Measurements from ENCODE around the gene KCNJ4. TPM values are rescaled to one million over a fixed set of nuclear protein-coding genes. Genes with fewer than 3 reads are reported as not detected.

Gene KCNJ4
- total RNA-seq, 1 experiment from 2014 or later = not detected

DNA sequence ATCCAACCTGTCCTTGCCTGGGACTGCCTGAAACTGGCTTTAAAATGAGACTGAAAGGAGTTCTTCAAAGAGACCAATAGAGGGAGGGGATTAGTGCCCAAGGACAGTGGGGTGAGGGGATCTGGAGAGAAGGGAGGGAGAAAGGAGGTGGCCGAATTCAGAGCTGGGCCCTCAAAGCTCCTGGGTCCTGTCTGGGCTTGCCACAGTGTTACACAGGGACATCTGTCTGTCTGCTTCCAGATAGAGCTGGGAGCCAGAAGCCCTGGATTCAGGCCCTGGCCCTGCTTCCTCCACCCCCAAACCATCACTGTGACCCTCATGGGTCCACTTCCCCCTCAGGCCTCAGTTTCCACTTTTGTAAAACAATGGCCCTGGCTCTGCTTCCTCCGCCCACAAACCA lies 3.6 kb downstream of the KCNJ4 start:
- Mint-ChIP-seq H3K4me1 (ENCODE audit: low read depth, unreplicated experiment) (no peaks in the 10 kb centered on the region), H3K9me3 (ENCODE audit: low read depth, unreplicated experiment) (no peaks in the 10 kb centered on the region), H3K36me3 (ENCODE audit: insufficient read depth, unreplicated experiment) (peaks cover 3% of the 10 kb centered on the region), H3K4me3 (ENCODE audit: low read depth, unreplicated experiment) (no peak overlapping the region), H3K27ac (ENCODE audit: unreplicated experiment) (no peak overlapping the region), H3K27me3 (ENCODE audit: unreplicated experiment) (peaks cover 83% of the 10 kb centered on the region)
- BruUV-seq (replicated peaks) = no TSS peak
- intact Hi-C loops (cut with micrococcal nuclease; ENCODE audit: unreplicated experiment) = no loop called here
- TF ChIP-seq, protein P1, sequence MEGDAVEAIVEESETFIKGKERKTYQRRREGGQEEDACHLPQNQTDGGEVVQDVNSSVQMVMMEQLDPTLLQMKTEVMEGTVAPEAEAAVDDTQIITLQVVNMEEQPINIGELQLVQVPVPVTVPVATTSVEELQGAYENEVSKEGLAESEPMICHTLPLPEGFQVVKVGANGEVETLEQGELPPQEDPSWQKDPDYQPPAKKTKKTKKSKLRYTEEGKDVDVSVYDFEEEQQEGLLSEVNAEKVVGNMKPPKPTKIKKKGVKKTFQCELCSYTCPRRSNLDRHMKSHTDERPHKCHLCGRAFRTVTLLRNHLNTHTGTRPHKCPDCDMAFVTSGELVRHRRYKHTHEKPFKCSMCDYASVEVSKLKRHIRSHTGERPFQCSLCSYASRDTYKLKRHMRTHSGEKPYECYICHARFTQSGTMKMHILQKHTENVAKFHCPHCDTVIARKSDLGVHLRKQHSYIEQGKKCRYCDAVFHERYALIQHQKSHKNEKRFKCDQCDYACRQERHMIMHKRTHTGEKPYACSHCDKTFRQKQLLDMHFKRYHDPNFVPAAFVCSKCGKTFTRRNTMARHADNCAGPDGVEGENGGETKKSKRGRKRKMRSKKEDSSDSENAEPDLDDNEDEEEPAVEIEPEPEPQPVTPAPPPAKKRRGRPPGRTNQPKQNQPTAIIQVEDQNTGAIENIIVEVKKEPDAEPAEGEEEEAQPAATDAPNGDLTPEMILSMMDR (IDR thresholded peaks at IDR 0.05; ENCODE audit: unreplicated experiment) = no peak
- DNase-seq = no peak
- CTCF ChIA-PET = interaction anchor here (0.9 kb wide), 1 partner anchor 8 kb away, joined by 3 read pairs; no protein-coding TSS in a partner anchor

DNA sequence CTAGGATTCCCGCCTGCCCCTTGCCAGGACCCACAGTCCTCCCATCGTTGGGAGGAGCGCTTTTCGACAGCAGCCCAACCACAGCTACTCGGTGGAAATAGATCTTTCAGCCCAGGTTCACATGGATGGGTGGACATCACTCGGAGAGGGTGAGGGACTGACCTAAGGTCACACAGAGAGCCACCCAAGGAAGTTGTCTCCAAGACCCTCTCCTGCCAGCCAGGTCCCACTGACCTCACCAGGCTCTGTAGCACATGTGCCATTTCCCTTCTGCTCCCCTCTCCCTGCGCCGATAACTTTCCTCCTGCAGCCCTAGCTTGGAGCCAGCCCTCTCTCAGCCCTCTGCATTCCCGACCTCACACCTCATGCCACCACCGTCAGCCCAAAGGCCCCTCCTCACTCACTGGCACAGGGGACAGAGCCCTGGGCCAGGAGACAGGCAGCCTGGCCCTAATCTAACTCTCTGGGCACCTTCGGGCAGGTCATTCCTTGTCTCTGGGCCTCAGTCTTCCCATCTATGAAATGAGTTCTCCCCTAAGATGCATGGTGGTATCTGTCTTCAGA lies 4.7 kb downstream of the KCNJ4 start:
- intact Hi-C loops (cut with micrococcal nuclease; ENCODE audit: unreplicated experiment) = no loop called here
- Mint-ChIP-seq H3K4me1 (ENCODE audit: low read depth, unreplicated experiment) (no peaks in the 10 kb centered on the region), H3K9me3 (ENCODE audit: low read depth, unreplicated experiment) (no peaks in the 10 kb centered on the region), H3K36me3 (ENCODE audit: insufficient read depth, unreplicated experiment) (no peaks in the 10 kb centered on the region), H3K27ac (ENCODE audit: unreplicated experiment) (no peak overlapping the region), H3K4me3 (ENCODE audit: low read depth, unreplicated experiment) (no peak overlapping the region), H3K27me3 (ENCODE audit: unreplicated experiment) (peaks cover 83% of the 10 kb centered on the region)
- TF ChIP-seq, protein P1 (IDR thresholded peaks at IDR 0.05; ENCODE audit: unreplicated experiment) = no peak
- no peak for DNase-seq
- BruUV-seq (replicated peaks) = no TSS peak
- CTCF ChIA-PET = no interaction called here

DNA sequence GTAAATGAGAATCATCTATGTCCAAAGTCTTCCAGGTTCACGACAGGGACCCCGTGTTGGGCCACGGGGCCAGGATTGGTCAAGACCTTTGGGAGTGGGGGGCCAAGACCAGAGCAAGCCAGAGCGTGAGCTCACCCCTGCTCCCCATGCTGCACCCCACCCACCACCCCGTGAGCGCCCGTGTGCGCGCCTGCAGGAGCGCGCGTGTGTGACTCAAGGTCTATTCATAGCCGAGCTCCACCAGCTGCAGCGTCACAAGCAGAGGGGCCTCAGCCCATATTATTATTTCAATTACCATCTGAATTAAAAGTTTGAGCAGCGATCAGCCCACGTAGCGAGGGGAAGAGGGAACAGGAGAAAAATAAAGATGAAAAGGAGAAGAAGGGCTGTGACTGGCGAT lies 5.2 kb downstream of the KCNJ4 start:
- no peak for DNase-seq
- Mint-ChIP-seq H3K9me3 (ENCODE audit: low read depth, unreplicated experiment) (no peaks in the 10 kb centered on the region), H3K4me3 (ENCODE audit: low read depth, unreplicated experiment) (no peak overlapping the region), H3K27ac (ENCODE audit: unreplicated experiment) (no peak overlapping the region), H3K4me1 (ENCODE audit: low read depth, unreplicated experiment) (no peaks in the 10 kb centered on the region), H3K27me3 (ENCODE audit: unreplicated experiment) (peaks cover 85% of the 10 kb centered on the region), H3K36me3 (ENCODE audit: insufficient read depth, unreplicated experiment) (no peaks in the 10 kb centered on the region)
- BruUV-seq (replicated peaks) = no TSS peak
- TF ChIP-seq, protein P1 (IDR thresholded peaks at IDR 0.05; ENCODE audit: unreplicated experiment) = no peak
- CTCF ChIA-PET = no interaction called here
- intact Hi-C loops (cut with micrococcal nuclease; ENCODE audit: unreplicated experiment) = no loop called here

DNA sequence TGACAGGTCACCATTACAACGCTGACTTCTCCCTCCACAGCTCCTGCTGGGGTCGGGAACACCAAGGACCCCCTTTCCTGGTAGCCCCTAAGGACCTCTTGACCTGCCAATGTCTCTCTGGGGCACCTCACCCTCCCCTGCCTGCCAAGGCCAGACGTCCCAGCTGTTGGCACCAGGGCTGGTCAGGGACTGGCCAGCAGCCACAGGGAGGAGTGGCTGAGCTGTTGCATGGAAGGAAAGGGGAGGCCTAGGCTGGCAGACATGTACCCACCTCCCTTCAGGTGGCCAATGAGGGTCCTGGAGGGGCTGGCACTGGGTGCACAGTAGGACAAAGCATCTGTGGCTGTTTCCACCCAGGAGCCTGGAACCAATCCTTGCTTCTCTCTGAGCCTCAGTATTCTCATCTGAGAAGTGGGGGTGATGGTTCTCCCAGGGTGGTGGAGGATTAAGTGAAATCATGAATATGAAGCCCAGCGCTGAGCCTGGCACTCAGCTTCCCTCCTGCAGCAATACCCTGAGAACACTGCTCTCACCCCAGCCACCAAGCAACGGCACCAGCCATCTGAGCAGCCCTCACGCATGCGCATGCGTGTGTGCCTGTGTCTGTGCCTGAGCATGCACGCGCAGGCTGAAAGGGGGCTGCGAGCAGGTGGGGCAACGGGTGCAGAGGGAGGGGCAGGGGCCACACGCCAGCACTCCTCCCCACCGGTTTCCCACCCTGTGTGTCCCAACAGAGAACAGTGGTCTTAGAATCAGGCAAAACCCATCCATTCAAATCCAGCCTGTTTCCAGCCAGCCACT lies 5.9 kb downstream of the KCNJ4 start:
- peaks cover 5% of the 10 kb centered on the region for H3K4me1 Mint-ChIP-seq (ENCODE audit: low read depth, unreplicated experiment)
- BruUV-seq (replicated peaks) = no TSS peak

More for the DNA sequence above, 5.9 kb downstream of the KCNJ4 start:
- TF ChIP-seq, protein P1 (IDR thresholded peaks at IDR 0.05; ENCODE audit: unreplicated experiment) = no peak
- intact Hi-C loops (cut with micrococcal nuclease; ENCODE audit: unreplicated experiment) = no loop called here
- H3K27me3 Mint-ChIP-seq (ENCODE audit: unreplicated experiment) = peaks cover 85% of the 10 kb centered on the region
- no peaks in the 10 kb centered on the region for H3K9me3 Mint-ChIP-seq (ENCODE audit: low read depth, unreplicated experiment)
- DNase-seq = no peak
- H3K27ac Mint-ChIP-seq (ENCODE audit: unreplicated experiment) = no peak overlapping the region
- CTCF ChIA-PET = interaction anchor here (0.6 kb wide), 1 partner anchor 526 kb away, joined by 3 read pairs; no protein-coding TSS in a partner anchor
- no peaks in the 10 kb centered on the region for H3K36me3 Mint-ChIP-seq (ENCODE audit: insufficient read depth, unreplicated experiment)
- H3K4me3 Mint-ChIP-seq (ENCODE audit: low read depth, unreplicated experiment) = no peak overlapping the region

Data from Calu3 (cell line).